ENCODE data around the gene FAM168A. TPM values are rescaled to one million over a fixed set of nuclear protein-coding genes. Genes with fewer than 3 reads are reported as not detected.
A peak's percentile ranks its signal among the peaks of the same experiment; 100 is the strongest.

Gene FAM168A
- total RNA-seq, 4 donors from 2014 or later, result 17.5 to 43.4 (median 23.3) TPM

DNA sequence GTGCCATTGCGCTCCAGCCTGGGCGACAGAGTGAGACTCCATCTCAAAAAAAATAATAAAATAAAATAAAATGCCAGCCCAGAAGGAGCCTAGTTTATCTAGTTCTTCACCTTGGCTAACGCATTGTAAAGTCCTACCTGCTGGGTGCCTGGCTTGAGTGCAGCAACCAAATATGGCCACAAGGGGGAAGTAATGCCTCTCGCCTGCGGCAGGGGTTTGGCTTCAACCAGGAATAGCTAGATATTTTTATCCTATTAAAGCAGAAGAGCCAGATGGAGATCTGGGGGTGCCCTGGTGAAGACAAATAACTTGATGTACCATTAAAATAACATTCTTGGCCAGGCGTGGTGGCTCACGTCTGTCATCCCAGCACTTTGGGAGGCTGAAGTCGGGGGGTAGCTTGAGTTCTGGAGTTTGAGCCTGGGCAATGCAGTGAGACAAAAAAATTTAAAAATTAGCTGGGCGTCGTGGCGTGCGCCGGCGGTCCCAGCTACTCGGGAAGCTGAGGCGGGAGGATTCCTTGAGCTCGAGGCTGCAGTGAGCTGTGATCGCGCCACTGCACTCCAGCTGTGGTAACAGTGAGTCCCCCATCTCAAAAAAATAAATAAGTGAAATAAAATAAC lies 27.9 kb upstream of the FAM168A start:
- peaks cover 7% of the 10 kb centered on the region for H3K27me3 ChIP-seq
- DNase-seq, result peak; percentile 80
- WGBS, 2 donors (ENCODE audit: low coverage in 1 of 2), result 30 to 46% methylated on average over 12 to 19 of the region's 19 CpGs
- TF ChIP-seq, protein P1, sequence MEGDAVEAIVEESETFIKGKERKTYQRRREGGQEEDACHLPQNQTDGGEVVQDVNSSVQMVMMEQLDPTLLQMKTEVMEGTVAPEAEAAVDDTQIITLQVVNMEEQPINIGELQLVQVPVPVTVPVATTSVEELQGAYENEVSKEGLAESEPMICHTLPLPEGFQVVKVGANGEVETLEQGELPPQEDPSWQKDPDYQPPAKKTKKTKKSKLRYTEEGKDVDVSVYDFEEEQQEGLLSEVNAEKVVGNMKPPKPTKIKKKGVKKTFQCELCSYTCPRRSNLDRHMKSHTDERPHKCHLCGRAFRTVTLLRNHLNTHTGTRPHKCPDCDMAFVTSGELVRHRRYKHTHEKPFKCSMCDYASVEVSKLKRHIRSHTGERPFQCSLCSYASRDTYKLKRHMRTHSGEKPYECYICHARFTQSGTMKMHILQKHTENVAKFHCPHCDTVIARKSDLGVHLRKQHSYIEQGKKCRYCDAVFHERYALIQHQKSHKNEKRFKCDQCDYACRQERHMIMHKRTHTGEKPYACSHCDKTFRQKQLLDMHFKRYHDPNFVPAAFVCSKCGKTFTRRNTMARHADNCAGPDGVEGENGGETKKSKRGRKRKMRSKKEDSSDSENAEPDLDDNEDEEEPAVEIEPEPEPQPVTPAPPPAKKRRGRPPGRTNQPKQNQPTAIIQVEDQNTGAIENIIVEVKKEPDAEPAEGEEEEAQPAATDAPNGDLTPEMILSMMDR (IDR thresholded peaks at IDR 0.05), result peak; percentile 84 to 95 (median 91)
- TF ChIP-seq POLR2A (IDR thresholded peaks at IDR 0.05), result no peak
- H3K36me3 ChIP-seq, result no peaks in the 10 kb centered on the region
- H3K4me3 ChIP-seq, result no peak overlapping the region
- in situ Hi-C loops (cut with MboI; ENCODE audit: low pct_ligation_motif_present in 1 of 4, low pct_unique_long_range_greater_than_20kb in 1 of 4, low sequenced_read_pairs in 3 of 4) (no loop called here), intact Hi-C loops (cut with DNase I; ENCODE audit: low total_unique reads) (loop anchor here (5.0 kb wide), 1 partner anchor 36 kb away; no protein-coding TSS in a partner anchor)
- H3K9me3 ChIP-seq, result no peaks in the 10 kb centered on the region
- H3K27ac ChIP-seq, result no peak overlapping the region
- H3K4me1 ChIP-seq, result peaks cover 0 to 4% (median 1%) of the 10 kb centered on the region in 4 donors

DNA sequence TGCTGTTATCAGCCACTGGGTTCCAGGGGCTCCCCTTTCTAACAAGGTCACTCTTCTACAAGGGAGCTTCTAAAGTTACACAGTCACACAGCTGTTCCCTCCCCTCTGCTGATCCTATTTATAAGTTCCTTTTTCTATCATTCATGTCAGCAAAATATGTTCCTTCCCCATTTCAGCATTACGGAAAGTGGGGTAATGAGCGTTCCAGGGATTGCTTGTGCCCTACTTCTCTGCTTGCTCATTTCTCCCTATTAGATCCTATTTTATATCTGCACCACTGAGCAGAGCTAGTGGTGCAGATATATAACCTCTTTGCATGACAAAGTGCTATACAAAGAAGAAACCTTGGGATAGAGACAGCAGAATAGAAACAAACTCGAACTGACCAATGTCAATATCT lies 25.8 kb upstream of the FAM168A start:
- TF ChIP-seq EP300 (IDR thresholded peaks at IDR 0.05; ENCODE audit: low read depth), result no peak
- no peak for TF ChIP-seq POLR2A (IDR thresholded peaks at IDR 0.05)
- TF ChIP-seq POLR2AphosphoS5 (IDR thresholded peaks at IDR 0.05), result no peak
- TF ChIP-seq, protein P1 (IDR thresholded peaks at IDR 0.05), result no peak
- Histone ChIP-seq H3K27me3 (peaks cover 7% of the 10 kb centered on the region), H3K4me3 (no peak overlapping the region), H3K36me3 (no peaks in the 10 kb centered on the region), H3K9me3 (no peaks in the 10 kb centered on the region), H3K27ac (no peak overlapping the region), H3K4me1 (peaks cover 0 to 4% (median 1%) of the 10 kb centered on the region in 4 donors)
- no peak for DNase-seq
- in situ Hi-C loops (cut with MboI; ENCODE audit: low pct_ligation_motif_present in 1 of 4, low pct_unique_long_range_greater_than_20kb in 1 of 4, low sequenced_read_pairs in 3 of 4), result no loop called here
- 46 to 71% methylated on average over 2 to 3 of the region's 3 CpGs for WGBS, 2 donors (ENCODE audit: low coverage in 1 of 2)
- intact Hi-C loops (cut with DNase I; ENCODE audit: low total_unique reads), result no loop called here

DNA sequence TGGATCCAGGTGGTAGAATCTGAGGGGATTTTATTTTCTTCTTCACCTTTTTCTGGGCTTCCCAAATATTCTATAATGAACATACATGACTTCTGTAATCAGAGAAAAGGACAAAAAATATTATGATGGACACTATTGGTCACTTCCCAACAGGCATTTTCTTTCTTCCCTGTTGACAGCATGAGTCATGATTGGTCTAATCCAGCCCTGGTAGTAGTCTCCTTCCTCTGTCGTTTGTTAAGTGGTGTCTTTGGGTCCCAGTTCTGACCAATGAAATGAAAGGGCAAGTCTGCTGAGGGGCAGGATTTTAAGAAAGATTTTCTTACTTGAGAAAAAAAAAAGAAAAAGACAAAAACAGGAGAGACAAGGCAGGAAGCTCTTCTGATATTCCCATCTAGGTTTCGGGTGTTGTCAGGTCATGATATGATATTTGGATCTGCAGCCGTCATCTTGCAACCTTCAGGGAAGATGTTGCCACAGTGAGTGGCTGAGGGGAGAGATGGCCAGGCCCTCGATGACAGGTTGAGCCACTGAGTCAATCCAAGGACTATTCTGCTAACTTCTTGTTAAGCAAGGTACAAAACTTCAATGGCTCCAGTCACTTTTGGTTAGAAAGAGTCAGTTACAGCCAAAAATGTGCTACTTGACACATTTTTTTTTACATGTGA lies 25.1 kb upstream of the FAM168A start:
- in situ Hi-C loops (cut with MboI; ENCODE audit: low pct_ligation_motif_present in 1 of 4, low pct_unique_long_range_greater_than_20kb in 1 of 4, low sequenced_read_pairs in 3 of 4), result no loop called here
- 43 to 58% methylated on average over 2 to 4 of the region's 4 CpGs for WGBS, 2 donors (ENCODE audit: low coverage in 1 of 2)
- no peaks in the 10 kb centered on the region for H3K9me3 ChIP-seq

DNA sequence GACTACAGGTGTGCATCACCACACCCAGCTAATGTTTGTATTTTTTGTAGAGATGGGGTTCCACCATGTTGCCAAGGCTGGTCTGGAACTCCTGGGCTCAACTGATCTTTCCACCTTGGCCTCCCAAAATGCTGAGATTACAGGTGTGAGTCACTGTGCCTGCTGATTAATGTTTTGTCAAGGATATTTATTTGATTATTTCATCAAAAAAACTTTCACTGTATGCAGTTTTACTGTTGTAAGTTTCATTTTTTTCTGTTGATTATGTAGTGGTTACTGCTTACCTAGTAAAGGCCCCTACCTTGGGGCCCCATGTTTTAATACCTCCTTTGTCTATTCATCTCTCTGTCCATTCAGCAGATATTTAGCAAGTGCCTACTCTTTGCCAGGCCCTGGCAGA lies 16.7 kb upstream of the FAM168A start:
- H3K4me1 ChIP-seq, result no peaks in the 10 kb centered on the region
- no peak for TF ChIP-seq POLR2AphosphoS5 (IDR thresholded peaks at IDR 0.05)
- TF ChIP-seq POLR2A (IDR thresholded peaks at IDR 0.05), result no peak
- TF ChIP-seq EP300 (IDR thresholded peaks at IDR 0.05; ENCODE audit: low read depth), result no peak
- TF ChIP-seq, protein P1 (IDR thresholded peaks at IDR 0.05), result no peak

More for the DNA sequence above, 25.1 kb upstream of the FAM168A start:
- Histone ChIP-seq H3K36me3 (no peaks in the 10 kb centered on the region), H3K27me3 (peaks cover 7% of the 10 kb centered on the region), H3K4me3 (no peak overlapping the region), H3K27ac (no peak overlapping the region), H3K4me1 (peaks cover 0 to 4% (median 1%) of the 10 kb centered on the region in 4 donors)
- no peak for DNase-seq
- intact Hi-C loops (cut with DNase I; ENCODE audit: low total_unique reads), result no loop called here
- no peak for TF ChIP-seq POLR2A (IDR thresholded peaks at IDR 0.05)
- no peak for TF ChIP-seq EP300 (IDR thresholded peaks at IDR 0.05; ENCODE audit: low read depth)
- TF ChIP-seq, protein P1 (IDR thresholded peaks at IDR 0.05), result no peak

More for the DNA sequence above, 16.7 kb upstream of the FAM168A start:
- no peaks in the 10 kb centered on the region for H3K27me3 ChIP-seq
- DNase-seq, result no peak
- H3K36me3 ChIP-seq, result no peaks in the 10 kb centered on the region
- no peak overlapping the region for H3K27ac ChIP-seq
- no peak overlapping the region for H3K4me3 ChIP-seq
- in situ Hi-C loops (cut with MboI; ENCODE audit: low pct_ligation_motif_present in 1 of 4, low pct_unique_long_range_greater_than_20kb in 1 of 4, low sequenced_read_pairs in 3 of 4), result no loop called here
- H3K9me3 ChIP-seq, result no peaks in the 10 kb centered on the region
- intact Hi-C loops (cut with DNase I; ENCODE audit: low total_unique reads), result no loop called here
